Measurements from ENCODE around the gene SPTLC1. TPM values are rescaled to one million over a fixed set of nuclear protein-coding genes. Genes with fewer than 3 reads are reported as not detected.

SPTLC1 gene
- polyA plus RNA-seq, 2 of the 4 experiments (the other 2 are of a cell fraction): 63.7 to 122 TPM

DNA sequence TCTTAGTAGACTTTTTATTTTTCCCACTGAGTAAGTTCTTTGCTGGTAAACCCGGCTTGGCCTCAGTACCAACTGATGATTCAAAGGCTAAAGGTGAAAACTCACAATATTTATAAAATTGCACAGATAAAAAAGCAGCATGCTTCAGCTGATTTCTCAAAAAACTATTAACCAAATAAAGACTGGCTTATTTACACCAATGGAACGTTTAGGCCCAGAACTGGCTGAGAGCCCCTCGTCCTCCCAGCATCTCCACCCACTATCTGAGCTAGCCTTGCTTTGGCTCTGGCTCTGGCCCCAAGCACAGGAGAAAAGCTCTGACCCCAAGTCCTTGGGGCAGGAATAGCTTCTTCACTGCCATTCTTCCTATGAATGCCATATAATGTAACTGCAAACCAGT, 68.5 kb downstream of the SPTLC1 start:
- 84% methylated on average over 3 of the region's 3 CpGs for WGBS (ENCODE audit: missing lambda C conversion rate)
- H3K27ac ChIP-seq: no peak overlapping the region
- no peak for DNase-seq (ENCODE audit: low read depth in 1 of 2, low spot score in 1 of 2)
- TF ChIP-seq HOXB5 (CRISPR knock-in tag; IDR thresholded peaks at IDR 0.05) (no peak), HOXB13 (CRISPR knock-in tag; IDR thresholded peaks at IDR 0.05; ENCODE audit: low read depth) (no peak), ZFP36 (IDR thresholded peaks at IDR 0.05; ENCODE audit: borderline replicate concordance, partially characterized antibody) (no peak), REST (IDR thresholded peaks at IDR 0.05) (no peak), FOXS1 (CRISPR knock-in tag; IDR thresholded peaks at IDR 0.05) (no peak), ZSCAN20 (CRISPR knock-in tag; IDR thresholded peaks at IDR 0.05) (no peak), HEYL (CRISPR knock-in tag; IDR thresholded peaks at IDR 0.05) (no peak), CHD2 (IDR thresholded peaks at IDR 0.05; ENCODE audit: low read length, partially characterized antibody) (no peak), MAZ (IDR thresholded peaks at IDR 0.05; ENCODE audit: borderline replicate concordance, low read depth, low read length) (no peak), CBX2 (IDR thresholded peaks at IDR 0.05; ENCODE audit: borderline replicate concordance, low read depth) (no peak), GATA3 (IDR thresholded peaks at IDR 0.05; ENCODE audit: borderline replicate concordance) (no peak), BCL3 (IDR thresholded peaks at IDR 0.05) (no peak), NPAS2 (CRISPR knock-in tag; IDR thresholded peaks at IDR 0.05; ENCODE audit: borderline replicate concordance) (no peak), NFE2L2 (conservative IDR thresholded peaks at IDR 0.05; ENCODE audit: low read length) (no peak), CHD4 (IDR thresholded peaks at IDR 0.05; ENCODE audit: borderline replicate concordance) (no peak), FOSL2 (IDR thresholded peaks at IDR 0.05) (no peak), FOSL2 (CRISPR knock-in tag; IDR thresholded peaks at IDR 0.05) (no peak), KDM1A (IDR thresholded peaks at IDR 0.05; ENCODE audit: low read depth) (no peak)
- TF ChIP-seq, protein P1, sequence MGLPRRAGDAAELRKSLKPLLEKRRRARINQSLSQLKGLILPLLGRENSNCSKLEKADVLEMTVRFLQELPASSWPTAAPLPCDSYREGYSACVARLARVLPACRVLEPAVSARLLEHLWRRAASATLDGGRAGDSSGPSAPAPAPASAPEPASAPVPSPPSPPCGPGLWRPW (IDR thresholded peaks at IDR 0.05): no peak
- TF ChIP-seq, protein P2, sequence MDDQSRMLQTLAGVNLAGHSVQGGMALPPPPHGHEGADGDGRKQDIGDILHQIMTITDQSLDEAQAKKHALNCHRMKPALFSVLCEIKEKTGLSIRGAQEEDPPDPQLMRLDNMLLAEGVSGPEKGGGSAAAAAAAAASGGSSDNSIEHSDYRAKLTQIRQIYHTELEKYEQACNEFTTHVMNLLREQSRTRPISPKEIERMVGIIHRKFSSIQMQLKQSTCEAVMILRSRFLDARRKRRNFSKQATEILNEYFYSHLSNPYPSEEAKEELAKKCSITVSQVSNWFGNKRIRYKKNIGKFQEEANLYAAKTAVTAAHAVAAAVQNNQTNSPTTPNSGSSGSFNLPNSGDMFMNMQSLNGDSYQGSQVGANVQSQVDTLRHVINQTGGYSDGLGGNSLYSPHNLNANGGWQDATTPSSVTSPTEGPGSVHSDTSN (IDR thresholded peaks at IDR 0.05): no peak
- H3K4me2 ChIP-seq: no peak overlapping the region
- H3K9me3 ChIP-seq: peaks cover 19% of the 10 kb centered on the region
- no peak for FAIRE-seq
- H3K4me3 ChIP-seq: no peak overlapping the region
- ChIA-PET POLR2A (interaction anchor here (0.9 kb wide), 1 partner anchor 68 kb away, joined by 3 read pairs; the partner anchor contains the start of gene SPTLC1), CTCF (interaction anchor here (0.6 to 1.7 kb wide), 3 partner anchors 16 to 171 kb away, joined by 4 to 5 read pairs (median 4); no protein-coding TSS in a partner anchor)
- ATAC-seq: no peak
- H3K4me1 ChIP-seq: no peaks in the 10 kb centered on the region

GRCh38 chr9:92044936-92045335, 70.3 kb downstream of the SPTLC1 start:
- FAIRE-seq (no peak), ATAC-seq (no peak), DNase-seq (ENCODE audit: low read depth in 1 of 2, low spot score in 1 of 2) (no peak)
- Histone ChIP-seq H3K4me1 (no peaks in the 10 kb centered on the region), H3K4me3 (no peak overlapping the region), H3K4me2 (no peak overlapping the region), H3K27ac (no peak overlapping the region), H3K9me3 (peaks cover 25% of the 10 kb centered on the region)
- ChIA-PET POLR2A (no interaction called here), CTCF (interaction anchor here (0.6 kb wide), 1 partner anchor 152 kb away, joined by 3 read pairs; no protein-coding TSS in a partner anchor)
- WGBS (ENCODE audit: missing lambda C conversion rate): 92% methylated on average over 2 of the region's 2 CpGs
- TF ChIP-seq SREBF2 (IDR thresholded peaks at IDR 0.05) (no peak), CBX8 (IDR thresholded peaks at IDR 0.05) (no peak), ZSCAN20 (CRISPR knock-in tag; IDR thresholded peaks at IDR 0.05) (no peak), KDM5A (IDR thresholded peaks at IDR 0.05) (no peak), BCL3 (IDR thresholded peaks at IDR 0.05) (no peak), BHLHE40 (IDR thresholded peaks at IDR 0.05; ENCODE audit: low read depth, low read length) (no peak), E2F6 (IDR thresholded peaks at IDR 0.05; ENCODE audit: borderline replicate concordance, low read depth) (no peak), RCOR1 (IDR thresholded peaks at IDR 0.05; ENCODE audit: low read depth, low read length) (no peak), HEYL (CRISPR knock-in tag; IDR thresholded peaks at IDR 0.05) (no peak), NFE2L2 (conservative IDR thresholded peaks at IDR 0.05; ENCODE audit: low read length) (no peak), ESRRA (IDR thresholded peaks at IDR 0.05; ENCODE audit: borderline replicate concordance, low read length) (no peak), PHF8 (IDR thresholded peaks at IDR 0.05; ENCODE audit: borderline replicate concordance, low read depth) (no peak)
- TF ChIP-seq, protein P1 (IDR thresholded peaks at IDR 0.05): no peak
- TF ChIP-seq, protein P3, sequence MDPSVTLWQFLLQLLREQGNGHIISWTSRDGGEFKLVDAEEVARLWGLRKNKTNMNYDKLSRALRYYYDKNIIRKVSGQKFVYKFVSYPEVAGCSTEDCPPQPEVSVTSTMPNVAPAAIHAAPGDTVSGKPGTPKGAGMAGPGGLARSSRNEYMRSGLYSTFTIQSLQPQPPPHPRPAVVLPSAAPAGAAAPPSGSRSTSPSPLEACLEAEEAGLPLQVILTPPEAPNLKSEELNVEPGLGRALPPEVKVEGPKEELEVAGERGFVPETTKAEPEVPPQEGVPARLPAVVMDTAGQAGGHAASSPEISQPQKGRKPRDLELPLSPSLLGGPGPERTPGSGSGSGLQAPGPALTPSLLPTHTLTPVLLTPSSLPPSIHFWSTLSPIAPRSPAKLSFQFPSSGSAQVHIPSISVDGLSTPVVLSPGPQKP (IDR thresholded peaks at IDR 0.05; ENCODE audit: low read depth, low read length): no peak
